HL-60/S4 (cell line): ENCODE data around the gene SLC34A1.

Experiments
- in situ Hi-C: fragments of 300-500 bp; cut with MboI; formaldehyde crosslinking; loops from 2 replicates; pipeline ENCODE4 v1.14.3; 2022; ENCODE audit warnings: low sequenced_read_pairs

Gene SLC34A1

GRCh38 chr5:177385720-177386119 lies 1.5 kb downstream of the SLC34A1 start:
- in situ Hi-C loops: loop anchor here (25.0 kb wide), 1 partner anchor 677 kb away; no protein-coding TSS in a partner anchor

- in situ Hi-C loops: loop anchor here (25.0 kb wide), 1 partner anchor 676 kb away; no protein-coding TSS in a partner anchor
Observed at GRCh38 chr5:177386542-177386941, 2.3 kb downstream of the SLC34A1 start.

- in situ Hi-C loops: loop anchor here (25.0 kb wide), 1 partner anchor 675 kb away; no protein-coding TSS in a partner anchor
Observed at GRCh38 chr5:177387405-177387804, 3.2 kb downstream of the SLC34A1 start.

- in situ Hi-C loops: loop anchor here (25.0 kb wide), 1 partner anchor 674 kb away; no protein-coding TSS in a partner anchor
Observed at GRCh38 chr5:177388521-177389052, 4.4 kb downstream of the SLC34A1 start.

- in situ Hi-C loops: loop anchor here (5.0 to 25.0 kb wide), 2 partner anchors 63 to 673 kb away; no protein-coding TSS in a partner anchor
Observed at GRCh38 chr5:177389241-177390169, 5.3 kb downstream of the SLC34A1 start.

- in situ Hi-C loops: loop anchor here (5.0 to 25.0 kb wide), 2 partner anchors 62 to 672 kb away; no protein-coding TSS in a partner anchor
Observed at GRCh38 chr5:177390363-177391300, 6.4 kb downstream of the SLC34A1 start.

- in situ Hi-C loops: loop anchor here (5.0 to 25.0 kb wide), 2 partner anchors 60 to 670 kb away; no protein-coding TSS in a partner anchor
Observed at GRCh38 chr5:177392765-177393164, 8.5 kb downstream of the SLC34A1 start.

GRCh38 chr5:177393206-177393765 lies 9.1 kb downstream of the SLC34A1 start:
- in situ Hi-C loops: loop anchor here (5.0 to 25.0 kb wide), 2 partner anchors 59 to 669 kb away; no protein-coding TSS in a partner anchor

GRCh38 chr5:177393990-177394389 lies 9.8 kb downstream of the SLC34A1 start:
- in situ Hi-C loops: loop anchor here (5.0 to 25.0 kb wide), 2 partner anchors 58 to 668 kb away; no protein-coding TSS in a partner anchor

GRCh38 chr5:177396078-177396477 lies 11.8 kb downstream of the SLC34A1 start:
- in situ Hi-C loops: loop anchor here (25.0 kb wide), 1 partner anchor 666 kb away; no protein-coding TSS in a partner anchor

GRCh38 chr5:177396807-177397206 lies 12.6 kb downstream of the SLC34A1 start:
- in situ Hi-C loops: loop anchor here (25.0 kb wide), 1 partner anchor 665 kb away; no protein-coding TSS in a partner anchor

- in situ Hi-C loops: loop anchor here (25.0 kb wide), 1 partner anchor 664 kb away; no protein-coding TSS in a partner anchor
Observed at GRCh38 chr5:177397875-177398390, 13.7 kb downstream of the SLC34A1 start.

- in situ Hi-C loops: loop anchor here (25.0 kb wide), 1 partner anchor 662 kb away; no protein-coding TSS in a partner anchor
Observed at GRCh38 chr5:177399997-177400868, 16.0 kb downstream of the SLC34A1 start, which contains the start of gene PFN3. Gene PFN3 (minus strand): TSS chr5:177400661. CDS start chr5:177400576, 85 bp downstream.

- in situ Hi-C loops: no loop called here
Observed at GRCh38 chr5:177402271-177403043, 18.2 kb downstream of the SLC34A1 start.

GRCh38 chr5:177403102-177403791 lies 19.0 kb downstream of the SLC34A1 start:
- in situ Hi-C loops: no loop called here

GRCh38 chr5:177403792-177404640 lies 19.8 kb downstream of the SLC34A1 start:
- in situ Hi-C loops: no loop called here
